Measurements from ENCODE around the gene CRB3. TPM values are rescaled to one million over a fixed set of nuclear protein-coding genes. Genes with fewer than 3 reads are reported as not detected.

The CRB3 gene
- 10 to 100 TPM; 46.4 to 50.9 TPM for total RNA-seq
- polyA plus RNA-seq (2013, experiment 1 of 2): 5.0 TPM
- polyA plus RNA-seq (2013, experiment 2 of 2): 4.1 TPM
- long read RNA-seq, experiment 1, transcript CRB3-204 (4 exons, 1,078 nt): major isoform, 6 of 12 reads
- long read RNA-seq, experiment 1, partial matches to known transcripts: 0 of 12 reads
- long read RNA-seq, experiment 1, other reads (novel, unspliced or antisense): 1 of 12 reads
- long read RNA-seq, experiment 2, transcript CRB3-204 (4 exons, 1,078 nt): major isoform, 42 of 52 reads
- long read RNA-seq, experiment 2, transcript CRB3-202 (5 exons, 733 nt): minor isoform, 8 of 52 reads
- long read RNA-seq, experiment 2, partial matches to known transcripts: 0 of 52 reads
- long read RNA-seq, experiment 2, other reads (novel, unspliced or antisense): 0 of 52 reads
- long read RNA-seq, experiment 3, transcript CRB3-204 (4 exons, 1,078 nt): major isoform, 30 of 41 reads
- long read RNA-seq, experiment 3, partial matches to known transcripts: 0 of 41 reads
- long read RNA-seq, experiment 3, other reads (novel, unspliced or antisense): 4 of 41 reads
- long read RNA-seq, experiment 4, transcript CRB3-204 (4 exons, 1,078 nt): major isoform, 33 of 47 reads
- long read RNA-seq, experiment 4, transcript CRB3-202 (5 exons, 733 nt): minor isoform, 10 of 47 reads
- long read RNA-seq, experiment 4, partial matches to known transcripts: 1 of 47 reads
- long read RNA-seq, experiment 4, other reads (novel, unspliced or antisense): 2 of 47 reads

- H3K9me3 Mint-ChIP-seq: no peaks in the 10 kb centered on the region
- H3K4me1 ChIP-seq (ENCODE audit: control insufficient read depth, insufficient read depth, low read length): peaks cover 6% of the 10 kb centered on the region
- H3K4me1 Mint-ChIP-seq: peaks cover 20% of the 10 kb centered on the region
- peak; percentile 99 for DNase-seq
- peaks cover 15% of the 10 kb centered on the region for H3K27me3 ChIP-seq (ENCODE audit: control insufficient read depth, insufficient read depth, low read length, poor library complexity, severe bottlenecking)
- H3K27me3 Mint-ChIP-seq (ENCODE audit: insufficient read depth): peaks cover 17% of the 10 kb centered on the region
- H3K4me3 Mint-ChIP-seq: peak within 1 kb of the TSS; percentile 81
- peak within 1 kb of the TSS; percentile 88 for H3K27ac Mint-ChIP-seq
- H3K9ac ChIP-seq (ENCODE audit: extremely low read depth, low read length, poor library complexity, severe bottlenecking): peak within 1 kb of the TSS; percentile 49
- H3K36me3 Mint-ChIP-seq (ENCODE audit: low read depth): peaks cover 39% of the 10 kb centered on the region
- H3K27ac ChIP-seq (ENCODE audit: low read depth, low read length): no peak within 1 kb of the TSS
- peak within 1 kb of the TSS; percentile 83 for H3K4me3 ChIP-seq (ENCODE audit: low read length)
- no peak for TF ChIP-seq CTCF (conservative IDR thresholded peaks at IDR 0.05)
- H3K36me3 ChIP-seq (ENCODE audit: control insufficient read depth, insufficient read depth, low read length): peaks cover 10% of the 10 kb centered on the region
- H3K9me3 ChIP-seq (ENCODE audit: control insufficient read depth, low read length): no peaks in the 10 kb centered on the region
- WGBS, 2 experiments (ENCODE audit: insufficient coverage in 1 of 2, insufficient read length in 1 of 2): 2% methylated on average over 30 to 65 of the region's 65 CpGs
Measured at GRCh38 chr19:6464070-6464873, at the start of gene CRB3. TSS of gene CRB3 (plus strand) at chr19:6464271. CDS start at chr19:6464702, 431 bp downstream.

- H3K9me3 Mint-ChIP-seq: no peaks in the 10 kb centered on the region
- peaks cover 57% of the 10 kb centered on the region for H3K36me3 Mint-ChIP-seq (ENCODE audit: low read depth)
- H3K9ac ChIP-seq (ENCODE audit: extremely low read depth, low read length, poor library complexity, severe bottlenecking): no peak overlapping the region
- DNase-seq: no peak
- no peak overlapping the region for H3K4me3 Mint-ChIP-seq
- TF ChIP-seq CTCF (conservative IDR thresholded peaks at IDR 0.05): no peak
- no peaks in the 10 kb centered on the region for H3K4me1 Mint-ChIP-seq
- H3K4me1 ChIP-seq (ENCODE audit: control insufficient read depth, insufficient read depth, low read length): no peaks in the 10 kb centered on the region
- H3K4me3 ChIP-seq (ENCODE audit: low read length): no peak overlapping the region
- H3K27me3 ChIP-seq (ENCODE audit: control insufficient read depth, insufficient read depth, low read length, poor library complexity, severe bottlenecking): no peaks in the 10 kb centered on the region
- 96 to 99% methylated on average over 26 to 47 of the region's 47 CpGs for WGBS, 2 experiments (ENCODE audit: insufficient coverage in 1 of 2, insufficient read length in 1 of 2)
- H3K27me3 Mint-ChIP-seq (ENCODE audit: insufficient read depth): no peaks in the 10 kb centered on the region
- no peak overlapping the region for H3K27ac Mint-ChIP-seq
- no peaks in the 10 kb centered on the region for H3K9me3 ChIP-seq (ENCODE audit: control insufficient read depth, low read length)
- H3K27ac ChIP-seq (ENCODE audit: low read depth, low read length): no peak overlapping the region
- peaks cover 73% of the 10 kb centered on the region for H3K36me3 ChIP-seq (ENCODE audit: control insufficient read depth, insufficient read depth, low read length)
Measured at GRCh38 chr19:6414793-6415590, 49.1 kb upstream of the CRB3 start.
